GM12873 (cell line): ENCODE results near the gene CDKAL1.

Experiments
- TF ChIP-seq, protein P1 (sequence below): IDR thresholded peaks from 2 replicates; pipeline ENCODE4 v1.5.1; 2012; ENCODE audit warnings: low read depth, mild to moderate bottlenecking, moderate library complexity, low read length, control low read depth; ENCODE audit not compliant: insufficient read depth; ENCODE audit errors: missing control alignments

The CDKAL1 gene

DNA sequence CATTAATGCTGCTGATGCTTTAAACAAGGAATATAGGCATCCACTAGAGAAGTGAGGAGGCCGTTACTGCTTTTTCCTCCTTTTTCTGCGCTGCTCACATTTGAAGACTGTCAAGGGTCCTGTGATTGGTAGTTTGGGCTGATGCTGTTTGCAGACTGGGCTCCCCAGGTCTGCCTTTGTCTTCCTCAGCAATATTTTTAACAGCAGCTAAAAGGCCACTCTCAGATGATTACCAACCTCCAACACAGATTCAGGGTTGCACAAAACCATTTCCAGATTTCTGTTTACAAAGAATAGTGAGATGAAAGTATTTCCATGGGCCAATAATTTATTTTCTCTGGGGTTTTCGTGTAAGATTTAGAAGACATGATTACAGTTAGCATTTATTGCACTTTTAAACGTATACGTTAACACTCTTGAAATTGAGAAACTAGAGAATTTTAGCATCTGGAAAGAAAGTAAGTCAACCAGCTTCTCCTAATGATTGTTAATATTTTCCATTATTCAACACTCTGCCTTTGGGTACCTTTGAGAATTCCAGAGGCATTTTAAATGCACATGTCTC lies 584.0 kb downstream of the CDKAL1 start:
- TF ChIP-seq, protein P1, sequence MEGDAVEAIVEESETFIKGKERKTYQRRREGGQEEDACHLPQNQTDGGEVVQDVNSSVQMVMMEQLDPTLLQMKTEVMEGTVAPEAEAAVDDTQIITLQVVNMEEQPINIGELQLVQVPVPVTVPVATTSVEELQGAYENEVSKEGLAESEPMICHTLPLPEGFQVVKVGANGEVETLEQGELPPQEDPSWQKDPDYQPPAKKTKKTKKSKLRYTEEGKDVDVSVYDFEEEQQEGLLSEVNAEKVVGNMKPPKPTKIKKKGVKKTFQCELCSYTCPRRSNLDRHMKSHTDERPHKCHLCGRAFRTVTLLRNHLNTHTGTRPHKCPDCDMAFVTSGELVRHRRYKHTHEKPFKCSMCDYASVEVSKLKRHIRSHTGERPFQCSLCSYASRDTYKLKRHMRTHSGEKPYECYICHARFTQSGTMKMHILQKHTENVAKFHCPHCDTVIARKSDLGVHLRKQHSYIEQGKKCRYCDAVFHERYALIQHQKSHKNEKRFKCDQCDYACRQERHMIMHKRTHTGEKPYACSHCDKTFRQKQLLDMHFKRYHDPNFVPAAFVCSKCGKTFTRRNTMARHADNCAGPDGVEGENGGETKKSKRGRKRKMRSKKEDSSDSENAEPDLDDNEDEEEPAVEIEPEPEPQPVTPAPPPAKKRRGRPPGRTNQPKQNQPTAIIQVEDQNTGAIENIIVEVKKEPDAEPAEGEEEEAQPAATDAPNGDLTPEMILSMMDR, result no peak

DNA sequence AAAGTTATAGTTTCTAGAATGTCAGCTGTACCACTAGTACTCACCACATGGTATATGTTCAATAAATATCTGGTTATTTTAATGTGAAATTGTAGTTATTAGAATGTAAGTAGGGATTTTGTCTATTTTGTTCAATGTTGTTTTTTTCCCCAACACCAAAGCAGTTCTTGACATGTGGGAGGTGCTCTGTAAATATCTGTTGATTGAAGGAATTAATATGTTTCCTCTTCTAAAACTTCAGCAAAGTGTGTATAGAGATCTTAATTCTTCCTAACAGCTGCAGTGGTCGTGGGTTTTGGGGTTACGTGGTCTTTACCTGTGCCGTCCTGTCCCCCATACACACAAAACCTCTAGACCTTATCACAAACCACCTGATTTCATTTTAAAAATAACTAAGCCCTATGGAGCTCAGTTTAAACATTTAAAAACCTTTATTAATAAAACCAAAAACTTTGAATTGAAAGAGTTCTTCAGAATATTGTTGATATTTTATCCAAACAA lies 587.4 kb downstream of the CDKAL1 start:
- TF ChIP-seq, protein P1, result no peak

DNA sequence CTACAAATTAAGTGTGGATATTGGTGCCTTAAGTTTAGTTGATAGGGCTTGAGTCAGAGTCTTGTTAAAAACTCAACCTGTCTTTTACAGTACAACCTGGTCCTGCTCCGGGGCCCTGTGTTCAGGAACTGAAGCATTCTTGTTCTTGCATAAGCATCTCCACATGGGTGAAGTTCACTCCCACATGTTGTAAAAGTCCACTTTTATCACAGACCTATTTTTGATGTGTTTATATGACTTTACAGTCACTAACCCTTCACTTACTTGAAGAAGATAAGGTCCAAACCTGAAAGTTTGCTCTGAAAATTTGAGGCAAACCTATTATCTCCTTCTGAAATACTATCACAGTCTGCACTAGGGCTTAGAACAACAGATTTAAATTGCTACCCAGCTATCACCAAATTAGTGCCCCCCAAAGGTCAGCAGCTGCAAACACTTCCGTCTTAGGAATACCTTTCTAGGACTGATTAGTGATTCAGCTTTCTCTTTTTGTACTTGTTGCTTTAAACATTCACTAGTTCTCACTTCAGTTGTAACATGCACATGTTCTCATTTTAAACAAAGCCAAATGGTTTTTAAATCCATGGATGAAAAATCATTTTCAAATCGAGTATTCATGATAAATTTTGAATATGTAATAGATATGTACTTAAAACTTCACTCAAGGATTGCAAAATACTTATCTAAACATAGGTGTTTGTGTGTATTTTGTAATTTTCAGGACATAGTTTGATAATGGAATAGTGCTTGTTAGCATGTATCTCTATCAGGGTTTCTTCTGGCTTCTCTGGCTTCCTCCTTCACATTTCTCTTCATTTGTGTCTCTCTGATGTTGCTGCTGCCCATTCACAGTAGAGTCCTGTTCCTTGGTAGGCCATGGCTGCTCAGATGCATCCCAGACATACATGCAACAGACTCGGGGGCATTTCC lies 589.5 kb downstream of the CDKAL1 start:
- TF ChIP-seq, protein P1, result no peak

DNA sequence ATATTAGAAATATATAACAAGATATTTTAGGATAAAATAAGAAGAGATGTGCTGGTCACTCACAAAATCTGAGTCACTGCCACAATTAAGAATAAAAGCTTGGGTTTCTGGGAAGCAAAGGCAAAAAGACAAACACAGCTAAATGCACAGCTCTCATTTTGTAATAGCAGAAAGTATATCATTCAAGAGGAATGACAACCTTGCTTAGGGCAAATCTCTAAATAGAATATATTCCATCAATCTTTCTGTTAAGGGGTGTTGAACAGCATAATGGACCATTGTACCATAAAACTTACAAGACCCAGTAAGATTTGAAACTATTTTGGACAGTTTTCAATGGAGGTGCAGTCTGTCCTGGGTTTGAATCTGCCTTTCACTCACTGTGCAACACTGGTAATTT lies 594.3 kb downstream of the CDKAL1 start:
- TF ChIP-seq, protein P1, result no peak

DNA sequence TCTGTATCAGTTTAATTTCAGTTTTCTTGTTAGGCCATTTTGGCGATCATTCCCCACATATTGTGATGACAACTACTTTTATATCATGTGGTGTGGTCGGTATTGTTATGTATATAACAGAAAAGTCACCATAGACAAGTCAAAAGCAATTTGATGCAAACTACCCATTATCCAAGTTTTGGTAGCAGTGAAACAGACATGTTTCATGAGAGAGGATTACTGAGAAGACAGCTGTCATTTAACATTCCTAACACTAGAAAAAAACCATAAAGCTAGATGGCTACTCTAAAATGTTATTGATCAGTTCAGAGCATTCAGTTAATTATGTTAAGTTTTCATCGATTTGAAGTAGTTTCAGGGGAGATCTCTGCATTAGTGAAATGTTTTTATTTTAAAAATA lies 597.1 kb downstream of the CDKAL1 start:
- TF ChIP-seq, protein P1, result no peak

DNA sequence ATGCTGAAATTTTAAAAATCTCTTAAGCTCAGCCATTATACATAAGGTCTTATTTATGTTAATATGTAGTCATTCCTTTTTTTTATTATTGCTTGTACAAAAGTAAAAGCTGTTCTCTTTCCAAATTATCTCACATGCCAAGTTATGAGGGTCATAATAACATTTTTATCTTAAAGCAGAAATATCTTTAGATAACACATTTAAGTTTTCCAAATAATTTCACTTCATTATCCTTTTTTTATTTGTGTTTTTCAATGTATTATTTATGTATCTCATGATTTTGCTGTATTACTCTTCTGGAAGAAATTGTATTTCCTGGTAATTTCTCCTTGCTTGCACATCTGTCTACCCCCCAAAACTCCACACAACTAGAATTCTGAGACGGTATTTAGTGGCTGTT lies 598.2 kb downstream of the CDKAL1 start:
- TF ChIP-seq, protein P1, result no peak

DNA sequence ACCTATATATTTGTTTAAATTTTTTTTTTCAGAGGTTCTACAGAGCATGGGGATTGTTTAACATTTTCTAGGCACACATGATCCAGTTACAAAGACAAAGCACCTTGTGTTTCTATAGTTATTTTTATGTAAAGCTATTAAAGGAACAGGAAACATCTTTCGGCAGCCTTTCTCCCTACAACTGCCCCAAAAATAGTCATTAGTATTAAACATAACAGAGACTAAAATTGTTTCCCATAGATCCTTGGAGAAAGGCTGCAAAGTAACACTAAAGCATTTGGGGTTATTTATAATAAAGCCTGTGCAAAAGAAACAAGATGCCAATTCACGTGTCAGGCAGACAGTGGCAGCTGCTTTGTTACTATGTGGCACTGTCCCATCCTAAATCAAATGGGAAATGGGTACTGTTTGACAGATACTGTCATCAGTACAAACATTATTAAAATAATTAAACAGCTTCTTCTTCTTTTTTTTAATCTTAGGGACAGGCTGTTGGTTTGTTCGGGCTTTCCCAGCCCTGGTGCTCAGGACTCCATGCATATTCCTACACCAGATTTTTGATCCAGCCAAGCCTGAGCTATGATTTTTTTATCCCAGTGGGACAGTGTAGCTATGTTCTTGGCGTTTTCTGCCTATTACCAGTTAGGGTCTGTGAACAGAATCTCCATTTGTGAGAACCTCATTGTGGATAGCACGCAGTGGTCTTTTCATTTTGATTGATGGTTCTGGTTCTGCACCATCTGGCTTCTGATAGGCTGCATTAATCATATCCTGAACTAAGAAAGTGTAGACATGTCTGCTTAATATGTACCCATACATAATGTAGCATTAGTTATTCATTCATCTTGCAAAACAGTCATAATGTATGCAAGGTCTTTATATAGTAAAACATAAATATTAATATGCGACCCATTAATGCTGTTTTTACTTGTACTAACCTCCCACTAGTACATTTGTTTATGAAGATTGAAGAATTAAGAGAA lies 598.9 kb downstream of the CDKAL1 start:
- TF ChIP-seq, protein P1, result no peak
